CD14-positive monocyte (primary cell): ENCODE results near the gene KLHL6. TPM values are rescaled to one million over a fixed set of nuclear protein-coding genes. Genes with fewer than 3 reads are reported as not detected.

Experiments used
- DNase-seq, 3 donors: peaks; one replicate each; pipeline ENCODE4 v3.0.0-alpha.2; 2011 to 2022
- H2AFZ ChIP-seq: 2 replicates; pipeline ENCODE4 v1.6.0; 2012; ENCODE audit warnings: mild to moderate bottlenecking, low read depth, low read length, inconsistent platforms; ENCODE audit not compliant: insufficient read depth, poor library complexity, severe bottlenecking
- H3K27ac ChIP-seq, 2 donors: 1 replicate in 1 of 2; 2 replicates in 1 of 2; pipeline ENCODE4 v1.5.1; 2012 to 2013; ENCODE audit warnings: low read length in 2 of 2, control low read depth in 1 of 2, inconsistent platforms in 1 of 2, low read depth in 1 of 2, mild to moderate bottlenecking in 1 of 2
- H3K27me3 ChIP-seq, 2 donors: one replicate each; pipeline versions ENCODE4 v1.6.0 to v1.6.1; 2011 to 2013; ENCODE audit warnings: low read length in 2 of 2; ENCODE audit not compliant: control insufficient read depth in 2 of 2, insufficient read depth in 2 of 2
- H3K36me3 ChIP-seq, 2 donors: replicated peaks in 1 of 2; 1 replicate in 1 of 2; 2 replicates in 1 of 2; pipeline versions ENCODE4 v1.5.1 to v1.6.1; 2012 to 2013; ENCODE audit warnings: low read length in 2 of 2, control low read depth in 1 of 2, inconsistent platforms in 1 of 2, mild to moderate bottlenecking in 1 of 2; ENCODE audit not compliant: insufficient read depth in 2 of 2, control insufficient read depth in 1 of 2
- H3K4me1 ChIP-seq, 2 donors: 1 replicate in 1 of 2; 2 replicates in 1 of 2; pipeline versions ENCODE4 v1.5.1 to v1.6.1; 2012 to 2013; ENCODE audit warnings: low read length in 2 of 2, control low read depth in 1 of 2, inconsistent platforms in 1 of 2, mild to moderate bottlenecking in 1 of 2, moderate library complexity in 1 of 2; ENCODE audit not compliant: insufficient read depth in 2 of 2, control insufficient read depth in 1 of 2
- H3K4me2 ChIP-seq: replicated peaks from 2 replicates; pipeline ENCODE3; 2012; ENCODE audit warnings: low read length, moderate library complexity, mild to moderate bottlenecking; ENCODE audit not compliant: poor library complexity, severe bottlenecking; ENCODE audit errors: extremely low read depth
- H3K4me3 ChIP-seq, 3 experiments: fragments of 200-600 bp in 1 of 3; sonication (generic) in 1 of 3; replicated peaks in 1 of 3; 1 replicate in 2 of 3; 2 replicates in 1 of 3; pipeline ENCODE4 v1.5.1; 2011 to 2013; ENCODE audit warnings: low read length in 3 of 3, mild to moderate bottlenecking in 3 of 3, control low read depth in 2 of 3, low read depth in 2 of 3, inconsistent platforms in 1 of 3, moderate library complexity in 1 of 3
- H3K79me2 ChIP-seq: 2 replicates; pipeline ENCODE4 v1.6.0; 2012; ENCODE audit warnings: mild to moderate bottlenecking, control low read depth, inconsistent platforms, low read length, moderate library complexity; ENCODE audit not compliant: insufficient read depth
- H3K9ac ChIP-seq: 2 replicates; pipeline ENCODE4 v1.6.0; 2017; ENCODE audit warnings: low read length, mild to moderate bottlenecking; ENCODE audit not compliant: insufficient read depth, poor library complexity, severe bottlenecking
- H3K9me3 ChIP-seq, 2 donors: replicated peaks in 1 of 2; 1 replicate in 1 of 2; 2 replicates in 1 of 2; pipeline versions ENCODE4 v1.5.1 to v1.6.1; 2012 to 2013; ENCODE audit warnings: low read length in 2 of 2, control low read depth in 1 of 2; ENCODE audit not compliant: control insufficient read depth in 1 of 2, insufficient read depth in 1 of 2
- H4K20me1 ChIP-seq: 2 replicates; pipeline ENCODE4 v1.6.0; 2012; ENCODE audit warnings: mild to moderate bottlenecking, low read length, control low read depth, moderate library complexity; ENCODE audit not compliant: insufficient read depth
- H3K27ac Mint-ChIP-seq, 7 donors: one replicate each; pipeline ENCODE4 v1.8.0; 2020; ENCODE audit warnings: mild to moderate bottlenecking in 7 of 7, mixed read lengths in 7 of 7, moderate library complexity in 6 of 7, inconsistent platforms in 2 of 7
- H3K27me3 Mint-ChIP-seq, 3 donors: one replicate each; pipeline ENCODE4 v1.8.0; 2021 to 2022; ENCODE audit warnings: low read depth in 3 of 3, mild to moderate bottlenecking in 3 of 3, mixed read lengths in 3 of 3, moderate library complexity in 3 of 3, inconsistent platforms in 1 of 3
- H3K36me3 Mint-ChIP-seq, 2 donors: one replicate each; pipeline ENCODE4 v1.8.0; 2020; ENCODE audit warnings: mixed read lengths in 2 of 2, inconsistent platforms in 1 of 2, mild to moderate bottlenecking in 1 of 2
- H3K4me1 Mint-ChIP-seq: one replicate; pipeline ENCODE4 v1.8.0; 2020; ENCODE audit warnings: mild to moderate bottlenecking, mixed read lengths
- H3K4me3 Mint-ChIP-seq, 2 donors: one replicate each; pipeline ENCODE4 v1.8.0; 2020; ENCODE audit warnings: mild to moderate bottlenecking in 2 of 2, mixed read lengths in 2 of 2, moderate library complexity in 1 of 2
- H3K9me3 Mint-ChIP-seq, 7 donors: one replicate each; pipeline ENCODE4 v1.8.0; 2020 to 2022; ENCODE audit warnings: mixed read lengths in 7 of 7, mild to moderate bottlenecking in 6 of 7, moderate library complexity in 6 of 7, inconsistent platforms in 2 of 7
- CTCF ChIP-seq: fragments of 200-600 bp; IDR thresholded peaks from one replicate; pipeline ENCODE4 v1.8.0; 2022; ENCODE audit warnings: antibody characterized with exemption, mild to moderate bottlenecking
- WGBS: methylation state at CpG from one replicate; pipeline ENCODE4 v1.1.5; 2013; ENCODE audit warnings: missing lambda C conversion rate; ENCODE audit not compliant: insufficient coverage; 5-methylcytosine and 5-hydroxymethylcytosine counted together
- intact Hi-C, 2 donors: fragments of 100-400 bp; cut with micrococcal nuclease; formaldehyde crosslinking; loops; one replicate each; pipeline versions ENCODE4 v1.15.0 to v1.15.1; 2023
- polyA plus RNA-seq, 3 donors: library from polyadenylated mRNA; depleted of rRNA in 1 of 3; unstranded in 2 of 3; stranded (reverse) in 1 of 3; fragments of 300-500 nt in 2 of 3; fragments of >200 nt in 1 of 3; fragmentation: Illumina TruSeq in 2 of 3; gene quantifications; 1 replicate in 2 of 3; 2 replicates in 1 of 3; pipeline ENCODE4 v1.2.3, GENCODE V29; 2012 to 2021

The KLHL6 gene
- polyA plus RNA-seq, 3 donors, result 5.7 to 15.2 (median 10.6) TPM

DNA sequence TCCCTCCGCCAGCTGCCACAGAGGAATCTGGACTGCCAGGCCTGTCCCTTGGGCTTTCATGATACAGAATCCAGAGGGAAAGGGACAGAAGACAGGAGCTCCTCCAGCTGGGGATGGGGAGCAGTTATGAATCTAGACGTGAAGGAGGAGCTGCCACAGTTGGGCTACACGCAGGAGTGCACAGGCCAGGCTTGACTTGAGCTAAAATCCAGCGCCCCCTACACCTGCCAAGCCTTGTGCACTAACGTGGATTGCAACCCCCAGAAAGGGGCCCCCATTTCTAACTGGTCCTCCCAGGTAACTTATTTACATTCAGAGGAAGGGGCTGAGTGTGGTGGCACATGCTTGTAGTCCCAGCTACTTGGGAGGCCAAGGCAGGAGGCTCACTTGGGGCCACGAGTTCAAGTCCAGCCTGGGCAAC, 14.3 kb downstream of the KLHL6 start:
- no peaks in the 10 kb centered on the region for H3K9me3 ChIP-seq
- Mint-ChIP-seq H3K36me3 (peaks cover 10 to 13% of the 10 kb centered on the region in 2 donors), H3K4me3 (peak overlapping the region; percentile 31 to 74), H3K27ac (peak overlapping the region; percentile 82 to 100 (median 99)), H3K4me1 (peaks cover 93% of the 10 kb centered on the region), H3K27me3 (peaks cover 0 to 2% (median 0%) of the 10 kb centered on the region in 3 donors), H3K9me3 (peaks cover 0 to 2% (median 0%) of the 10 kb centered on the region in 7 donors)
- peak overlapping the region in 1 of 3 experiments; percentile 34 for H3K4me3 ChIP-seq
- 96% methylated on average over 2 of the region's 6 CpGs for WGBS
- H3K79me2 ChIP-seq, result peaks cover 74% of the 10 kb centered on the region
- no peak overlapping the region for H3K9ac ChIP-seq
- no peak for TF ChIP-seq CTCF
- no peak overlapping the region for H2AFZ ChIP-seq
- peak overlapping the region; percentile 52 for H3K4me2 ChIP-seq
- peak overlapping the region; percentile 67 to 89 for H3K27ac ChIP-seq
- peaks cover 84 to 85% of the 10 kb centered on the region in 2 donors for H3K4me1 ChIP-seq
- no peak for DNase-seq
- no peaks in the 10 kb centered on the region for H3K27me3 ChIP-seq
- no peaks in the 10 kb centered on the region for H3K36me3 ChIP-seq
- intact Hi-C loops, result no loop called here
- H4K20me1 ChIP-seq, result peaks cover 29% of the 10 kb centered on the region

DNA sequence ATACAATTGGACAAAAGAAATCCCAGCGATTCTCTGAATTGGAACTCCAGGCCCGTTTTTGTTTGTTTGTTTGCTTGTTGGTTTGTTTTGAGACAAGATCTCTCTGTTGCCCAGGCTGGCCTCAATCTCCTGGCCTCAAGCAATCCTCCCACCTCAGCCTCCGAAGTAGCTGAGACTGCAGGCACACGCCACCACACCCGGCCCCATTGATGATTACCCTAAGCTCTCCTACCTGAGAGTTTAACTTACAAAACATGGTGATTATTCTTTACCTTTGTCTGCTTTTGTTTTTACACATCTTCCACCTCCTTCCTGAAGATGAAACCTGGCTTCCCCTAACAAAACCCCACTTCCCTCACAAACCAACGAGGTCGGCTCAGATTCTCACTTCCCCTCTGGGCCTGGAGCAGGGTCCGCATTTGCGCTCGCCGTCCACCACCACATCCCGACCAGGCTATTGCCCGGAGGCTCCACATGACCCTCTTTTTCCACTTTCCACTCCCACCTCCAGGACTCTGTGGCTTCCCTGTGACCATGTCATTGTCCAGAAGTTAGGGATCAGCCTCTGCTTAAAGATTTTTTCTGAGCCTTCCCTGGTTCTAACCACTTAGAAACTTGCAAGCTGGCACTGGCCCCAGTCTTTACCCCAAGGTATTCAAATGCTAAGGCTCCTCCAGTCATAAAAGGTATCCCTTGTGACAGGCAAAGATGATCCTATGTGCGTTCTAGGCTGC, 14.8 kb downstream of the KLHL6 start:
- Histone ChIP-seq H3K79me2 (peaks cover 76% of the 10 kb centered on the region), H3K9ac (peak overlapping the region; percentile 24), H3K4me3 (peak overlapping the region in 1 of 3 experiments; percentile 34), H3K9me3 (no peaks in the 10 kb centered on the region), H3K4me2 (peak overlapping the region; percentile 52), H3K36me3 (no peaks in the 10 kb centered on the region), H3K4me1 (peaks cover 84% of the 10 kb centered on the region in 2 donors), H2AFZ (no peak overlapping the region), H3K27me3 (no peaks in the 10 kb centered on the region), H3K27ac (peak overlapping the region; percentile 67 to 89), H4K20me1 (peaks cover 27% of the 10 kb centered on the region)
- Mint-ChIP-seq H3K36me3 (peaks cover 13 to 14% of the 10 kb centered on the region in 2 donors), H3K27ac (peak overlapping the region; percentile 82 to 100 (median 99)), H3K4me3 (peak overlapping the region; percentile 64 to 74), H3K4me1 (peaks cover 93% of the 10 kb centered on the region), H3K27me3 (peaks cover 0 to 2% (median 0%) of the 10 kb centered on the region in 3 donors), H3K9me3 (peaks cover 0 to 2% (median 0%) of the 10 kb centered on the region in 7 donors)
- no peak for TF ChIP-seq CTCF
- peak; percentile 59 to 76 (median 68) for DNase-seq
- 17% methylated on average over 10 of the region's 14 CpGs for WGBS
- intact Hi-C loops, result no loop called here
